ENCODE data around the gene ZNF200.

Gene ZNF200

DNA sequence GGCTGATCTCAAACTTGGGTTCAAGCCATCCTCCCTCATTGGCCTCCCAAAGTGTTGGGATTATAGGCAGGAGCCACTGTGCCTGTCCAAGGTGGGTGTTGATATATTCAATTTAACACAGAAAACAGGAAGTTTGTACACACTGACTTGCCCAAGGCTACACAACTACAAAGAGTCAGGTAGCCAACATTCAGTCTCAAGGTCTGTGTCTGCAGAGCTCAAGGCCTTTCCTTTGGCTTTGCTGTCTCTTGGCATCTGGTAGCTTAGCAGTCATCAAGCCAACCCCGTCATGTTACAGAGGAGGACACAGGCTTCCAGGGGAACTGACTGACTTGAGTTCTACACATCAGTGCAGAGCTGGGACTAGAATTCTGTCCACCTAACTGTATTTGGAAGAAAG lies 33.3 kb upstream of the ZNF200 start:
- no peak for TF ChIP-seq ZNF565 (CRISPR knock-in tag; conservative IDR thresholded peaks at IDR 0.05; ENCODE audit: low read depth)
- TF ChIP-seq ESRRG (CRISPR knock-in tag; IDR thresholded peaks at IDR 0.05), result no peak
- no peak for TF ChIP-seq ISL1 (CRISPR knock-in tag; IDR thresholded peaks at IDR 0.05)
- no peak for TF ChIP-seq ZFP3 (CRISPR knock-in tag; IDR thresholded peaks at IDR 0.05)
- no peak for TF ChIP-seq OSR1 (CRISPR knock-in tag; IDR thresholded peaks at IDR 0.05)
- TF ChIP-seq GLIS3 (CRISPR knock-in tag; IDR thresholded peaks at IDR 0.05), result no peak

DNA sequence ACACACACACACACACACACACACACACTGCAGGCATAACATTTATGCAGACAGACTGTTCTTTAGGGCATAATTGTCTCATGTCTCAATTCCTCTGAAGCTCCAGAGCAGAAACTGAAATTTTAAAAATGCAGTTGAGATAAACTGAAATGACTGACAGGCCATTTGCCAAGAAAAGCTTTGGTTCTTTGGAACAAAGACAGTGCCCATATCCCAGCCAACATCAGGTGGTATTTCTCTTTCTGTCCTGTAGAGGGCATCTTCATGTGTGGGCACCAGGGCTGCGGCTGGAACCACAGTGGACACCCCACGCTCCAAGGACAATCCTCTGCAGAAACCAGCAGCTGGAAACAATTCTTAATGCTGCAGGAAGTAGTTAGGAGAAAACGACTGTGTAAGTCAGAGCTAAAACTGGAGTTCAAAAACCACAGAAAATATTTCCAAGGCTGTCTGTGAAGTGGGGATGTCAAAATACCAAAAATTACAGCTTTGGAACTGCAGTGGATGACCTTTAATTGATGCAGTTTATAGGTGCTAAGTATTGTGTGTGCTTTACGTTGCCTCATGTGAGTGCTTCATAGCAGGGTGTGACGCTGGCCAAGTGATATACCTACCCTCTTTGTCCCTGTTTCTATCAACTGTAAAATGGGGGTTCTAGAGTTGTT lies 32.0 kb upstream of the ZNF200 start:
- TF ChIP-seq SNAI2 (CRISPR knock-in tag; IDR thresholded peaks at IDR 0.05) (no peak), TSHZ2 (CRISPR knock-in tag; IDR thresholded peaks at IDR 0.05) (no peak), PATZ1 (CRISPR knock-in tag; IDR thresholded peaks at IDR 0.05; ENCODE audit: borderline replicate concordance) (no peak)
- ATAC-seq, result peak; percentile 26; the same call in 1 of the 3 replicates

More for the DNA sequence above, 33.3 kb upstream of the ZNF200 start:
- no peak for ATAC-seq

GRCh38 chr16:3264137-3265036 lies 29.4 kb upstream of the ZNF200 start:
- TF ChIP-seq PPARA (CRISPR knock-in tag; IDR thresholded peaks at IDR 0.05; ENCODE audit: borderline replicate concordance) (no peak), BACH2 (CRISPR knock-in tag; IDR thresholded peaks at IDR 0.05; ENCODE audit: borderline replicate concordance) (0 out of 2 replicates have a peak, but pooled peaks have one; percentile 64), CSDC2 (CRISPR knock-in tag; IDR thresholded peaks at IDR 0.05) (peak; percentile 82; the same call in 1 of the 2 replicates), ZC3H10 (CRISPR knock-in tag; IDR thresholded peaks at IDR 0.05) (no peak), ZNF70 (CRISPR knock-in tag; IDR thresholded peaks at IDR 0.05) (no peak), GLIS3 (CRISPR knock-in tag; IDR thresholded peaks at IDR 0.05) (no peak), CREB5 (CRISPR knock-in tag; IDR thresholded peaks at IDR 0.05; ENCODE audit: low read depth) (no peak), ARNTL (CRISPR knock-in tag; IDR thresholded peaks at IDR 0.05; ENCODE audit: borderline replicate concordance, low read depth) (no peak), TCF4 (CRISPR knock-in tag; IDR thresholded peaks at IDR 0.05; ENCODE audit: borderline replicate concordance) (no peak), OSR1 (CRISPR knock-in tag; IDR thresholded peaks at IDR 0.05) (no peak), TSHZ2 (CRISPR knock-in tag; IDR thresholded peaks at IDR 0.05) (no peak), PATZ1 (CRISPR knock-in tag; IDR thresholded peaks at IDR 0.05; ENCODE audit: borderline replicate concordance) (no peak), RARB (CRISPR knock-in tag; IDR thresholded peaks at IDR 0.05) (no peak), TOX (CRISPR knock-in tag; IDR thresholded peaks at IDR 0.05; ENCODE audit: borderline replicate concordance) (no peak), ZFP30 (CRISPR knock-in tag; IDR thresholded peaks at IDR 0.05) (no peak)
- TF ChIP-seq, protein P1, sequence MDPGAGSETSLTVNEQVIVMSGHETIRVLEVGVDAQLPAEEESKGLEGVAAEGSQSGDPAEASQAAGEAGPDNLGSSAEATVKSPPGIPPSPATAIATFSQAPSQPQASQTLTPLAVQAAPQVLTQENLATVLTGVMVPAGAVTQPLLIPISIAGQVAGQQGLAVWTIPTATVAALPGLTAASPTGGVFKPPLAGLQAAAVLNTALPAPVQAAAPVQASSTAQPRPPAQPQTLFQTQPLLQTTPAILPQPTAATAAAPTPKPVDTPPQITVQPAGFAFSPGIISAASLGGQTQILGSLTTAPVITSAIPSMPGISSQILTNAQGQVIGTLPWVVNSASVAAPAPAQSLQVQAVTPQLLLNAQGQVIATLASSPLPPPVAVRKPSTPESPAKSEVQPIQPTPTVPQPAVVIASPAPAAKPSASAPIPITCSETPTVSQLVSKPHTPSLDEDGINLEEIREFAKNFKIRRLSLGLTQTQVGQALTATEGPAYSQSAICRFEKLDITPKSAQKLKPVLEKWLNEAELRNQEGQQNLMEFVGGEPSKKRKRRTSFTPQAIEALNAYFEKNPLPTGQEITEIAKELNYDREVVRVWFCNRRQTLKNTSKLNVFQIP (CRISPR knock-in tag; IDR thresholded peaks at IDR 0.05; ENCODE audit: borderline replicate concordance, low read depth), result no peak
- ATAC-seq, result peak; percentile 98

Data from SK-N-SH treated with all-trans-retinoic acid at 6 μM for 48 hours (cell line).